HepG2 (cell line): Measurements from ENCODE around the gene WTAP. TPM values are rescaled to one million over a fixed set of nuclear protein-coding genes. Genes with fewer than 3 reads are reported as not detected.

Experiments used
- ATAC-seq: fragments of 200-7000 bp; cut with Tn5 transposase; 3 replicates; pipeline ENCODE4 v1.9.1; 2020; ENCODE audit warnings: mild to moderate bottlenecking, moderate library complexity
- BruUV-seq: library from RNA; stranded (reverse); fragments of 400-500 nt; replicated peaks from 2 replicates; lab custom pipeline; 2021; lab: Mats Ljungman, UMichigan
- CTCF ChIA-PET: fragments of 300-600 bp; formaldehyde crosslinking; extraction: SDS; loops from one replicate; lab custom pipeline; 2021; ENCODE audit warnings: low total read pairs, inconsistent platforms, low intra/inter-chr PET ratio; lab: Yijun Ruan, JAX
- POLR2A ChIA-PET: fragments of 350-600 bp; sonication (Branson Sonifier 250); formaldehyde crosslinking; loops from one replicate; lab custom pipeline; 2020; ENCODE audit warnings: antibody characterized with exemption, inconsistent platforms; lab: Yijun Ruan, JAX
- DNase-seq: peaks from one replicate; pipeline ENCODE4 v3.0.0-alpha.2; 2015; ENCODE audit warnings: low spot score
- FAIRE-seq: peaks from 3 replicates; lab custom pipeline; 2011; peaks lifted over from hg19 to GRCh38; lab: Jason Lieb, UNC
- H2AFZ ChIP-seq: one replicate; pipeline ENCODE4 v1.6.1; 2011; ENCODE audit warnings: low read length, inconsistent platforms
- H3K27ac ChIP-seq: fragments of 300-600 bp; 3 replicates; pipeline ENCODE4 v1.8.0; 2011; ENCODE audit warnings: mixed run types, mild to moderate bottlenecking, mixed read lengths, low read length, inconsistent platforms; ENCODE audit not compliant: insufficient read depth; ENCODE audit errors: extremely low read length
- H3K27me3 ChIP-seq, 2 experiments: fragments of 200-600 bp in 1 of 2; 2 replicates in 1 of 2; 3 replicates in 1 of 2; pipeline versions ENCODE4 v1.6.0 to v1.8.0; 2011; ENCODE audit warnings: low read length in 2 of 2, mild to moderate bottlenecking in 2 of 2, moderate library complexity in 2 of 2, inconsistent platforms in 1 of 2; ENCODE audit not compliant: insufficient read depth in 2 of 2, control insufficient read depth in 1 of 2
- H3K36me3 ChIP-seq, 2 experiments: fragments of 200-600 bp in 1 of 2; replicated peaks in 1 of 2; 2 replicates in 1 of 2; 3 replicates in 1 of 2; pipeline versions ENCODE4 v1.5.1 to v1.8.0; 2011; ENCODE audit warnings: low read length in 2 of 2, inconsistent platforms in 1 of 2; ENCODE audit not compliant: insufficient read depth in 2 of 2, control insufficient read depth in 1 of 2
- H3K4me1 ChIP-seq: 2 replicates; pipeline ENCODE4 v1.5.1; 2012; ENCODE audit warnings: low read length, inconsistent platforms; ENCODE audit not compliant: insufficient read depth
- H3K4me2 ChIP-seq: 2 replicates; pipeline ENCODE4 v1.6.0; 2011; ENCODE audit warnings: low read depth, low read length, inconsistent platforms
- H3K4me3 ChIP-seq, 3 experiments: fragments of 200-600 bp in 1 of 3; sonication (generic), shearing (Covaris generic) in 1 of 3; replicated peaks in 1 of 3; 2 replicates each; pipeline ENCODE4 v1.5.1; 2011 to 2016; ENCODE audit warnings: low read length in 3 of 3, inconsistent platforms in 2 of 3, low read depth in 2 of 3, mild to moderate bottlenecking in 2 of 3, control low read depth in 1 of 3, mixed read lengths in 1 of 3; ENCODE audit not compliant: insufficient read depth in 1 of 3
- H3K79me2 ChIP-seq: one replicate; pipeline ENCODE4 v1.6.1; 2011; ENCODE audit warnings: low read length, inconsistent platforms; ENCODE audit not compliant: insufficient read depth
- H3K9ac ChIP-seq: 2 replicates; pipeline ENCODE4 v1.6.0; 2011; ENCODE audit warnings: mild to moderate bottlenecking, low read depth, low read length, inconsistent platforms; ENCODE audit not compliant: insufficient read depth
- H3K9me3 ChIP-seq: 2 replicates; pipeline ENCODE4 v1.5.1; 2012; ENCODE audit warnings: mild to moderate bottlenecking, low read length
- H4K20me1 ChIP-seq: 2 replicates; pipeline ENCODE4 v1.6.0; 2011; ENCODE audit warnings: inconsistent platforms, mild to moderate bottlenecking, low read length, moderate library complexity; ENCODE audit not compliant: insufficient read depth
- ARHGAP35 ChIP-seq: sonication (generic); formaldehyde crosslinking; IDR thresholded peaks from 2 replicates; pipeline ENCODE4 v1.9.0; 2022; ENCODE audit warnings: mild to moderate bottlenecking, inconsistent platforms, moderate library complexity, missing genetic modification reagents, borderline replicate concordance
- BHLHE40 ChIP-seq: IDR thresholded peaks from 2 replicates; pipeline ENCODE4 v1.6.1; 2011; ENCODE audit warnings: low read length, improper control_type of control experiment
- POLR2AphosphoS5 ChIP-seq: IDR thresholded peaks from 2 replicates; pipeline ENCODE4 v1.6.1; 2012; ENCODE audit warnings: low read depth, low read length
- RBM22 ChIP-seq: fragments of 200-400 bp; formaldehyde crosslinking; optimal IDR thresholded peaks from 2 replicates; pipeline ENCODE3; 2017; ENCODE audit warnings: mild to moderate bottlenecking, low read length, moderate library complexity
- SMYD3 ChIP-seq: sonication (generic); formaldehyde crosslinking; IDR thresholded peaks from 2 replicates; pipeline ENCODE4 v1.8.1; 2023; ENCODE audit warnings: mild to moderate bottlenecking, missing genetic modification reagents
- WIZ ChIP-seq: sonication (generic); formaldehyde crosslinking; IDR thresholded peaks from 2 replicates; pipeline ENCODE4 v1.5.1; 2020; ENCODE audit warnings: mild to moderate bottlenecking, missing genetic modification reagents
- ZNF510 ChIP-seq: sonication (generic); formaldehyde crosslinking; IDR thresholded peaks from 2 replicates; pipeline ENCODE4 v1.4.0; 2020; ENCODE audit warnings: low read depth, mild to moderate bottlenecking, missing genetic modification reagents
- WGBS: methylation state at CpG from one replicate; pipeline ENCODE4 v1.1.6; 2017; ENCODE audit warnings: low lambda C conversion rate; 5-methylcytosine and 5-hydroxymethylcytosine counted together
- in situ Hi-C: cut with HindIII; loops from 2 replicates; pipeline ENCODE4 v1.10.0; 2017; ENCODE audit warnings: low pct_unique_long_range_greater_than_20kb; ENCODE audit not compliant: extremely low pct_ligation_motif_present
- intact Hi-C: fragments of 100-400 bp; cut with micrococcal nuclease; formaldehyde crosslinking; loops from one replicate; pipeline ENCODE4 v1.10.0; 2022; ENCODE audit not compliant: unreplicated experiment
- polyA plus RNA-seq, 8 experiments: library from polyadenylated mRNA; depleted of rRNA in 3 of 8; stranded (reverse) in 7 of 8; unstranded in 1 of 8; fragments of >200 nt; fragmentation: Illumina TruSeq in 4 of 8; extraction: Trizol in 4 of 8; gene quantifications; 2 replicates each; pipeline versions ENCODE4 v1.2.1 to v1.2.3, GENCODE V29; 2011 to 2016; ENCODE audit warnings: low read depth in 4 of 8, missing spikeins in 1 of 8, mixed read lengths in 1 of 8; ENCODE audit not compliant: insufficient read depth in 1 of 8
- total RNA-seq, 5 experiments: library from RNA; depleted of rRNA; stranded (reverse); fragments of >200 nt; fragmentation: Illumina TruSeq; extraction: Trizol; gene quantifications; 2 replicates each; pipeline ENCODE4 v1.2.3, GENCODE V29; 2016; ENCODE audit warnings: low read depth in 1 of 5
- TF ChIP-seq, protein P1 (sequence below), 2 experiments: sonication (generic) in 1 of 2; formaldehyde crosslinking in 1 of 2; IDR thresholded peaks; 2 replicates each; pipeline versions ENCODE4 v1.4.0 to v1.6.1; 2016 to 2020; ENCODE audit warnings: borderline replicate concordance in 1 of 2, low read depth in 1 of 2, mild to moderate bottlenecking in 1 of 2, missing genetic modification reagents in 1 of 2

The WTAP gene
- total and polyA plus RNA-seq, 2 of the 13 experiments (the other 11 are each of a cell fraction or from before 2014, with no cell fraction given), result 31.6 to 167 TPM

DNA sequence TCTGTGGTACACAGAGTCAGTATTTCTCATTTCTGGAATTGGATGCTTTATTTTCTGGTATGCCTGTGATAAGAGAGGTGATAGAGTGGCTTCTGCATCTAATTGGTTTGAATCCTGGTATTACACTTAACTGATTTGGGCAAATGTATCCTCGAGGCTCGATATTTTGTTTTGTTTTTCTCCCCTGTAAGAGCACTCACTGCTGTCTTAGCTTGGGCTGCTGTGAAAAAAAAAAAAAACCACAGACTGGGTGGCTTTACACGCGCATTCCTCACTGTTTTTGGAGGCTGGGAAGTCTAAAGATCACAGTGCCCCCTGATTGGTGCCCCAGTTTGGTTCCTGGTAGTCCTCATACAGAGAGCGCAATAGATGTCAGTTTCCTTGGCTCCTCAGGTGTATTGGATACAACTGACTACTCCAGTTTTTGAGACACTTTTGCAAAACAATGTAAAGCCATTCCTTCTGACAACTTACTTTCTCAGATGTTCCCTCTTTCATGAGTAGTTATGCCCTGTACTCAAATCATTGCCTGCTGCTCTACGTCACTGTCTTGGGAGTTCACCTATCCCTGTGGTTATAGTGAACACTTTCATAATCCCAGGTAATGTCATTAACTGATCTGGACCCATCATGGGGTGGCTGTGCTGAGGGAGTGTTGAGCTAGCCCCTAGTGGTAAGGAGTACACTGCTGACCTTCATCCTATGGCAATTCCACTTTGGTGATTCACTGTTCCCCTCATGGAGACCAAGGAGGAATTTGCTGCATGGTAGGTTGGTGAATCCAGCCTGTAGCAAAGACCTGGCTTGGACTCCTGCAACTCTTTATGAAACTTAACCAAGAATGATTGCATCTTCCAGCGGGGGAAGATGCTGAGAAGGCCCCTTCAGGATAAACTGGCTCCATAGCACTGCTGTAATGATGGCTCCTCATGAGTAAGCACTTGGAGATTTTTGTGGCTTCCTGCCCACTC lies 31.0 kb downstream of the WTAP start (continued):
- TF ChIP-seq, protein P1, sequence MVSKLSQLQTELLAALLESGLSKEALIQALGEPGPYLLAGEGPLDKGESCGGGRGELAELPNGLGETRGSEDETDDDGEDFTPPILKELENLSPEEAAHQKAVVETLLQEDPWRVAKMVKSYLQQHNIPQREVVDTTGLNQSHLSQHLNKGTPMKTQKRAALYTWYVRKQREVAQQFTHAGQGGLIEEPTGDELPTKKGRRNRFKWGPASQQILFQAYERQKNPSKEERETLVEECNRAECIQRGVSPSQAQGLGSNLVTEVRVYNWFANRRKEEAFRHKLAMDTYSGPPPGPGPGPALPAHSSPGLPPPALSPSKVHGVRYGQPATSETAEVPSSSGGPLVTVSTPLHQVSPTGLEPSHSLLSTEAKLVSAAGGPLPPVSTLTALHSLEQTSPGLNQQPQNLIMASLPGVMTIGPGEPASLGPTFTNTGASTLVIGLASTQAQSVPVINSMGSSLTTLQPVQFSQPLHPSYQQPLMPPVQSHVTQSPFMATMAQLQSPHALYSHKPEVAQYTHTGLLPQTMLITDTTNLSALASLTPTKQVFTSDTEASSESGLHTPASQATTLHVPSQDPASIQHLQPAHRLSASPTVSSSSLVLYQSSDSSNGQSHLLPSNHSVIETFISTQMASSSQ (IDR thresholded peaks at IDR 0.05; ENCODE audit: low read depth), result no peak
- TF ChIP-seq, protein P1 (CRISPR knock-in tag; IDR thresholded peaks at IDR 0.05; ENCODE audit: borderline replicate concordance), result 0 out of 2 replicates have a peak, but pooled peaks have one; percentile 18

DNA sequence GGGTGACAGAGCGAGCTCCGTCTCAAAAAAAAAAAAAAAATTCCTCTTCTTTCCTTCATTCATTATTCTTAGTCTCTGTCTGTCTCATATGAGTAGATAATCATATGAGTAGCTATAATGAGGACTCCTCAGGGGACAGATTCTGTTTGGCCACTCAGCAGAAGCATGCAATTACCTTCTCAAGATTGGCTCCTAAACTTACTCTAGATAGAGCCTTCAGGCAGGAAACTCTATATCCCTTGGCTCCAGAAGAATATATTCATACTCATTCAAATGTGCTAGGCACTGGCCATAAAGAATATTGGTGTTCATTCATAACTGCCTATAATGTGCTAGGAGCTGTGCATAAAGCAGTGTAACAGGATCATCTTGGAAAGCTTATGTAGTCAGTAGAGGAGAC lies 32.3 kb downstream of the WTAP start:
- no peak for TF ChIP-seq SMYD3 (CRISPR knock-in tag)
- no peak for TF ChIP-seq BHLHE40
- no peak for TF ChIP-seq ZNF510 (CRISPR knock-in tag)
- no peak for TF ChIP-seq WIZ
- peak; percentile 87 for TF ChIP-seq RBM22
- TF ChIP-seq ARHGAP35 (CRISPR knock-in tag), result no peak
- TF ChIP-seq POLR2AphosphoS5, result peak; percentile 39; the same call in 1 of the 2 replicates
- ChIA-PET CTCF (no interaction called here), POLR2A (interaction anchor here (0.7 to 10.2 kb wide), 4 partner anchors 30 to 228 kb away, joined by 3 to 175 read pairs (median 76); partner anchors contain the start of genes MRPL18, SOD2, TCP1 and WTAP)
- Histone ChIP-seq H3K9me3 (no peaks in the 10 kb centered on the region), H4K20me1 (no peaks in the 10 kb centered on the region), H3K9ac (no peak overlapping the region), H3K4me3 (no peak overlapping the region), H3K36me3 (peaks cover 10 to 30% of the 10 kb centered on the region in 2 experiments), H3K4me2 (no peak overlapping the region), H3K27me3 (no peaks in the 10 kb centered on the region; a peak in 1 of 5 replicates), H2AFZ (no peak overlapping the region), H3K27ac (peak overlapping the region; percentile 30), H3K79me2 (peaks cover 37% of the 10 kb centered on the region), H3K4me1 (peaks cover 55% of the 10 kb centered on the region)
- intact Hi-C loops (loop anchor here (10.0 kb wide), 1 partner anchor 1115 kb away; the partner anchor contains the start of gene DYNLT1), in situ Hi-C loops (loop anchor here (5.0 kb wide), 2 partner anchors 32 to 67 kb away; partner anchors contain the start of genes SOD2 and WTAP)
- DNase-seq (no peak), FAIRE-seq (no peak), ATAC-seq (no peak)
- no TSS peak for BruUV-seq
- WGBS, result 83% methylated on average over 2 of the region's 2 CpGs
